Mammary epithelial cell (primary cell): ENCODE data around the gene HEBP2.

Experiments used
- CTCF ChIP-seq, 2 donors: IDR thresholded peaks in 1 of 2; conservative IDR thresholded peaks in 1 of 2; 2 replicates each; pipeline ENCODE4 v1.5.1; 2011 to 2012; ENCODE audit warnings: inconsistent platforms in 2 of 2, low read length in 2 of 2, mild to moderate bottlenecking in 2 of 2, control low read depth in 1 of 2, low read depth in 1 of 2; ENCODE audit not compliant: insufficient read depth in 1 of 2; ENCODE audit errors: extremely low read depth in 1 of 2
- EZH2 ChIP-seq: IDR thresholded peaks from 2 replicates; pipeline ENCODE4 v1.6.1; 2012; ENCODE audit warnings: low read length, inconsistent platforms, borderline replicate concordance

- TF ChIP-seq CTCF (conservative IDR thresholded peaks at IDR 0.05 in 1 of 2, IDR thresholded peaks at IDR 0.05 in 1 of 2; ENCODE audit: extremely low read depth in 1 of 2, insufficient read depth in 1 of 2, low read depth in 1 of 2, low read length in 2 of 2) (no peak), EZH2 (no peak)
Measured at GRCh38 chr6:138402838-138403187, 1.2 kb upstream of the HEBP2 start.
